ENCODE results near the gene SLC35E2B. TPM values are rescaled to one million over a fixed set of nuclear protein-coding genes. Genes with fewer than 3 reads are reported as not detected.

Gene SLC35E2B
- total RNA-seq, 1 donor from 2014 or later: 19.1 TPM

DNA sequence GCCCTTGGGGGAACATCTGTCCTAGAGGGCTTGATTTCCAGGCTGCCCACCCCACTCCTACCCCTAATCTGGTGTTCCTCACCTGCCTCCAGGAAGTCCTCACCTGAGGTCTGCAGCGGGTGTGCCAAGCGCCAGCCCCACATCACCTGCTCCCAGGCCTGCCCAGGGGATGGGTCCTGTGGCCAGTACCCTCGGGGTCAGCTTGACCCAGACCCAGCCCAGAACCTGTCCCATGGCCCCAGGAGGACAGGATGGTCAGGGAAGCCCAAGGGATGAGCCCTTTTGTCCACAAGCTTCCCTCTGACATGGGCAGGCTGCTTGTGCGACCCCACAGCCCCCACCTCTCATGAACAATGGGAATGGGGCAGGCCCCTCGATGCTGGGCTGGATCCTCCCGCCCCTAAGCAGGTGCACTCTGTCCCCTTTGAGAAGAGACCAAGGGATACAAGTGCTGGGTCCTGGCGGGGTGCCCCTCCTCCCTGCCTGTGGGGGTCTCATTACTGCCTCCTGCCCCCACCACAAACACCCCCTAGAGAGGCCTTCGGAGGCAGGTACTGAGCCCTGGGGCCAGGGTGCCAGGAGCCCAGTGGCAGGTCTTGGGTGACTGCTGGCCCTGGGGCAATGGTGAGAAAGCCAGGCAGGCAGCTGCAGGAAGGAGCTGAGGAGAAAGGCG, 74.1 kb downstream of the SLC35E2B start:
- intact Hi-C loops (cut with DNase I): no loop called here
- DNase-seq (ENCODE audit: low spot score): peak; percentile 59

- intact Hi-C loops (cut with DNase I): no loop called here
- no peak for DNase-seq (ENCODE audit: low spot score)
Observed at GRCh38 chr1:1617925-1618324, 74.7 kb downstream of the SLC35E2B start.

- DNase-seq (ENCODE audit: low spot score): no peak
- intact Hi-C loops (cut with DNase I): no loop called here
Observed at GRCh38 chr1:1617516-1617915, 75.1 kb downstream of the SLC35E2B start.

DNA sequence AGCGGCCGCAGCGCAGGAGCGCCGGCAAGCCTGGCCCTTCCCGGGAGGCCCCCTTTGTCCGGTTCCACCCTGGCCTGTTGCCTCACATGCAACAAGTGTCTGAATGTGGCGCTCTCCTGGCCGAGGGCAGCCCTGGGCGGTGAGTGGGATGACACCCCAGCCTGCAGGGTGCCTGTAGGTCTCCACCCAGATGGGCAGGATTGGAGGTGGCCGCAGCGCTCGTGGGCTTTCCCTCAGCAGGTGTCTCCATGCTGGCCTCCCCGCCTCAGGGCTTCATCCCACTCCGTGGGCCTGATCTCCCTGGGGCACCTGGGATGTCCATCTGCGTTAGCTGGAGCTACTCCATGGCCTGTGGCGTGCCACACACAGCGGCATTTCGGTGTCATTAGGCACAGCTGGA, 75.8 kb downstream of the SLC35E2B start:
- intact Hi-C loops (cut with DNase I): no loop called here
- no peak for DNase-seq (ENCODE audit: low spot score)

DNA sequence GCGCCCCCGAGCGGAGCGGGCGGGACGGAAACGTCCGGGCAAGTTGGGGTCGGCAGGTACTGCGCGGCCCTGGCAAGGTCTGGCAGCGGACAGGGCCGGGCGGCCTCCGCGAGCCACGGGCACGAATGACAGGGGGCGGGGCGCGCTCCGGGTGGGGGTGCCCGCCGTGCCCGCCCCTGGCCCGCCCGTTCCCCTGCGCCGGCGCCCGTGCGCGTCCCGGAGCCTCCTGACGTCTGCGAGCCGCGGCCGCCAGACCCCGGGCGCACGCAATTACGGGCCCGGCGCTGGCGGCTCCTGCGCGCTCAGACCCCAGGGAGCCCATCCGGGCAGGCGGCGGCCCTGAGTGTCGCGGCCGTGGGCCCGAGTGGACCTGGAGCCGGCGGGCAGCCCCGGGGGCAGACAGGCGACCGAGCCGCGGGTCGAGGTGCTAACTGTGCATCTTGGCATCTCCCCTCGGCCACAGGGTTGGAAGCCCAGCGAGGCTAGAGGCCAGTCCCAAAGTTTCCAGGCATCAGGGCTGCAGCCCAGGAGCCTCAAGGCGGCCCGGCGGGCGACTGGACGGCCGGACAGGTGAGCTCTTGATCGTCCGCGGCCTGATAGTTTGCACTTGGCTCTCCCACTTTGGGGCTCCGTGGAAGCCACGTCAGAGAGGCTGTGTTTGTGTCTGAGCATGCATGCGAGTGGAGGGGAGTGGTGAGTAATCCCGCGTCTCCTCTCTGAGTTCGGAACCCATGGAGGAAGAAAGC, 76.4 kb downstream of the SLC35E2B start:
- no peak for DNase-seq (ENCODE audit: low spot score)

GRCh38 chr1:1615256-1616044, 77.1 kb downstream of the SLC35E2B start, which contains the start of gene MIB2:
Gene MIB2, plus strand, starts transcription at chr1:1615500. Its CDS starts 7,953 bp downstream, at chr1:1623453.
- intact Hi-C loops (cut with DNase I): loop anchor here (2.0 kb wide), 1 partner anchor 41 kb away; the partner anchor contains the start of gene SSU72

More for the DNA sequence above, 76.4 kb downstream of the SLC35E2B start:
- intact Hi-C loops (cut with DNase I): no loop called here

DNA sequence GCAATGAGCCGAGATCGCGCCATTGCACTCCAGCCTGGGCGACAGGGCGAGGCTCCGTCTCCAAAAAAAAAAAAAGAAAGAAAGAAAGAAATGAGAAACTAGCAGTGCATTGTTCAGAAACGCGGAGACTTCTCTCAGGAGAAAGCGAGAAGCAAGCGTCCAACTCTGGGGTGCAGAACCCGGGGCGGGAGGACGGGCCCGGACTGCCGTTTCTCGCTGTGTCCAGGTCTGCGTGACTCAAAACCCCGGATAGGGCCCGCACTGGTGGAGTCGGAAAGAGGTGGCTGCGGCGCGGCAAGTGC, 77.7 kb downstream of the SLC35E2B start:
- intact Hi-C loops (cut with DNase I): loop anchor here (2.0 kb wide), 1 partner anchor 40 kb away; the partner anchor contains the start of gene SSU72
- no peak for DNase-seq (ENCODE audit: low spot score)

More at GRCh38 chr1:1615256-1616044, 77.1 kb downstream of the SLC35E2B start, which contains the start of gene MIB2:
- DNase-seq (ENCODE audit: low spot score): peak; percentile 98

GRCh38 chr1:1614204-1614953, 78.2 kb downstream of the SLC35E2B start:
- no peak for DNase-seq (ENCODE audit: low spot score)
- intact Hi-C loops (cut with DNase I): loop anchor here (2.0 kb wide), 1 partner anchor 40 kb away; the partner anchor contains the start of gene SSU72

- intact Hi-C loops (cut with DNase I): loop anchor here (2.0 kb wide), 1 partner anchor 39 kb away; the partner anchor contains the start of gene SSU72
- no peak for DNase-seq (ENCODE audit: low spot score)
Observed at GRCh38 chr1:1613509-1614082, 79.0 kb downstream of the SLC35E2B start.

DNA sequence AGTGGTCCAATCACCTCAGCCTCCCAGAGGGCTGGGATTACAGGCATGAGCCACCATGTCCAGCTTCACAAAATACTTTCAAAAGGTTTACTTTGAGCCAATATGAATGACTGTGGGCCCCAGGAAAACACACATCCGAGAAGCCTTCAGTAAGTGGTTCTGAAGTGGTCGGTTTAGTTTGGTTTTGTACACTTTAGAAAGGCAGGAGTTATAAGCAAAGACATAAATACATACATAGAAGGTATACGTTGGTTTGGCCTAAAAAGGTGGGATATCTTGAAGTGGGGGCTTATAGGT, 80.5 kb downstream of the SLC35E2B start:
- intact Hi-C loops (cut with DNase I): no loop called here
- DNase-seq (ENCODE audit: low spot score): no peak

GRCh38 chr1:1610796-1611195, 81.8 kb downstream of the SLC35E2B start:
- intact Hi-C loops (cut with DNase I): no loop called here
- no peak for DNase-seq (ENCODE audit: low spot score)

DNA sequence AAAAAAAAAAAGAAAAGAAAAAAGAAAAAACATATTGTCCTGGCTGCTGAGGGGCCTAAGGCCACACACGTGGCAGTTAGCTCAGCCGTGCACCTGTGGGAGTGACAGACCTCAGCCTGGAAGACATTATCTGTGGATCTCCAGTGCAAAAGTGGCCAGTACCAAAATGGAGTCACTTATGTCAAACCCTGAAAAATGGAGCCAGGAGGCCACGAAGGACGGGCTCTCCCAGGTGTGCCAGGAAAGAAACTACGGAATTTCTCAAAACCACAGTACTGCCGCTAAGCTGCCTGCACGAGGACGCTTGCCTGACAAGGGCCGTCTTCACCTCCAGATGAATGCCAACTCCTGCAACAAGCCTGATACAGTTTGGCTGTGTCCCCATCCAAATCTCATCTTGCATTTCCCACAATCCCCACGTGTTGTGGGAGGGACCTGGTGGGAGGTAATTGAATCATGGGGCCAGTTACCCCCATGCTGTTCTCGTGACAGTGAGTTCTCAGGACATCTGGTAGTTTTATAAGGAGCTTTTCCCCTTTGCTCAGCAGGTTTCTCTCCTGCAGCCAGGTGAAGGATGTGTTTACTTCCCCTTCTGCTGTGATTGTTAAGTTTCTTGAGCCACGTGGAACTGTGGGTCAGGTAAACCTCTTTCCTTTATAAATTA, 82.6 kb downstream of the SLC35E2B start:
- intact Hi-C loops (cut with DNase I): no loop called here
- DNase-seq (ENCODE audit: low spot score): no peak

Other genes starting within 250 kb of the SLC35E2B start
- 0.51 TPM for gene ATAD3C, start 243.1 kb downstream of the SLC35E2B start, total RNA-seq
- 13.7 TPM for gene ATAD3B, start 221.0 kb downstream of the SLC35E2B start, total RNA-seq
- 13.7 TPM for gene ATAD3A, start 180.6 kb downstream of the SLC35E2B start, total RNA-seq
- 5.0 TPM for gene TMEM240, start 152.2 kb downstream of the SLC35E2B start, total RNA-seq
- gene SSU72, start 117.9 kb downstream of the SLC35E2B start, total RNA-seq: 90.7 TPM
- 1.7 TPM for gene FNDC10, start 92.7 kb downstream of the SLC35E2B start, total RNA-seq
- gene MIB2, start 77.3 kb downstream of the SLC35E2B start, total RNA-seq: 82.4 TPM
- gene MMP23B, start 60.6 kb downstream of the SLC35E2B start, total RNA-seq: 60.2 TPM
- gene CDK11B, start 33.8 kb downstream of the SLC35E2B start, total RNA-seq: 30.4 TPM
- 25.8 TPM for gene CDK11A, start 31.6 kb upstream of the SLC35E2B start, total RNA-seq
- 31.3 TPM for gene NADK, start 85.7 kb upstream of the SLC35E2B start, total RNA-seq
- 183 TPM for gene GNB1, start 198.3 kb upstream of the SLC35E2B start, total RNA-seq
- 0.16 TPM for gene CALML6, start 222.5 kb upstream of the SLC35E2B start, total RNA-seq
- 0.70 TPM for gene TMEM52, start 226.5 kb upstream of the SLC35E2B start, total RNA-seq

All from cardiac septum (tissue), 1 donor.